ENCODE data around the gene AKR1A1.
"Not testable (repeated sequence)": the region's sequence is repeated elsewhere in the genome, so short reads cannot be mapped to it uniquely, and the experiment has no call there.

The AKR1A1 gene

GRCh38 chr1:45573231-45573804 is 22.7 kb downstream of the AKR1A1 start:
- DNase-seq, result no peak

- DNase-seq, result no peak
Observed at GRCh38 chr1:45574105-45574626, 23.5 kb downstream of the AKR1A1 start.

DNA sequence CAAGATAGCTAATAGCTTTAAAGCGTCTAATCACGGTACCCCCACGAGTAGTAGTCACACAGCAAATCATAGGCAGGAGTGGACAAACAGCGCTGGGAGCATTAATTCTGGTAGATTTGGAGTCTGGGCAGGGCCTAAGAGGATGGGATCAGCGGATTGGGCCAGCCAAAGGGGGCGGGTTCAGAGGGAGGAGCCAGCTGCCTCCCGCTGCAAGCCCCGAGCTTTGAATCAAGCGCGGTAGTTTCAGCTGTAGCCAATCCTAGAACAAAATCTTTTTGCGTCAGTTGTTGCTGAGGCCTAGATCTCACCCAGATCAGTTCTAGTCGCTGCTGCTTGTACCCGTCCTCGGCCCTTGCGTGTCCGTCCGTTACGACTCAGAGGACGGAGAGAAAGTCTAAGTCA is 32.6 kb downstream of the AKR1A1 start:
- peak; percentile 96 for DNase-seq

DNA sequence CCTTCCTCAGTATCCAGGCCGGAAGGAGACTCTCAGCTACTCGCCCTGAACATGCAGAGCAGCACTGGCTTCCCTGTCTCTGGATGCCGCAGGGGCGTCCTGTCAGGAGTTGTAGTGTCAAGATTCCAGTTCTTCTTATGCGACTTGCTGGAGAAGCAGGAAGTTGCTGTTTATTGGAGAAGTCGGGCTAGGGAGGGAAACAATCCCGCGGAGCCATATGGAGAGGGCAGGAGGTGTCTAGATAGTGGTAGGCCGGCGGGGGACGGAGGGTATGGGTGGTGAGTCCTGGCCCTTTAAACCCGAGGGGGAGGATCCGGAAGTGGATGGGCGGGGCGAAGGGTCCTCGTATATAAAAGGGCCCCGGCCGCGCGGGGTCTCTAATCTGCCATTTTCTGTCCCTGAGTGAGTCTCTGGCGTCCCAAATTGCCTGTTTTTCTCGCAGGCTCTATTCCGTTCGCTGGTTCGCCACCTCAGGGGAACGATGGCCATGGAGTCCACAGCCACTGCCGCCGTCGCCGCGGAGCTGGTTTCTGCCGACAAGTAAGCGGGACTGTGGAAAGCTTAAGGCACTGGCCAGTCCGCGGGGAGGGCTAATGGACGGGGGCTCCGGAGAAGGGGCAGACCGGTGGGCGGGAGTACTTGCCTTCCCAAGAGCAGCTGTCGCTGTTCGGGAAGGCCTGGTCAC is 33.2 kb downstream of the AKR1A1 start, which contains the start of gene NASP:
Gene NASP, plus strand, starts transcription at position 376 of the 685 bp plus-strand sequence. Its CDS starts 106 bp downstream, at position 482.
- DNase-seq, result peak; percentile 84

- DNase-seq, result peak; percentile 89
Observed at GRCh38 chr1:45584351-45585109, 33.9 kb downstream of the AKR1A1 start.

DNA sequence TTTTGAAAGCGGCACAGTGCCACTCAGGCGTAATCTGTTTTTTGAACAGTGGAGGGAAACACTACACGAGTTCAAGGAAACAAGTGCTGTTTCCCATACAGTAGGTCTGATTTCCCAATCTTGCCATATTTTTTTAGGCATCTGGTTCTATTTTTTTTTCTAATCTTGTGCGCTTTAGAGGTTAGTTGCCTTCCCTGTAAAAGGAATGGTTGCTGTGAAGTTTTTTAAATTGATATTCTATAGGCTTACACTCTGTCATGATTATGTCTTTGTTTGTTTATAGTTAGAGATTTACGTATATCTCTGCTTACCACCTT is 34.4 kb downstream of the AKR1A1 start:
- no peak for DNase-seq

GRCh38 chr1:45585496-45586075 is 35.0 kb downstream of the AKR1A1 start:
- no peak for DNase-seq

GRCh38 chr1:45586769-45587168 is 36.1 kb downstream of the AKR1A1 start:
- DNase-seq, result no peak

DNA sequence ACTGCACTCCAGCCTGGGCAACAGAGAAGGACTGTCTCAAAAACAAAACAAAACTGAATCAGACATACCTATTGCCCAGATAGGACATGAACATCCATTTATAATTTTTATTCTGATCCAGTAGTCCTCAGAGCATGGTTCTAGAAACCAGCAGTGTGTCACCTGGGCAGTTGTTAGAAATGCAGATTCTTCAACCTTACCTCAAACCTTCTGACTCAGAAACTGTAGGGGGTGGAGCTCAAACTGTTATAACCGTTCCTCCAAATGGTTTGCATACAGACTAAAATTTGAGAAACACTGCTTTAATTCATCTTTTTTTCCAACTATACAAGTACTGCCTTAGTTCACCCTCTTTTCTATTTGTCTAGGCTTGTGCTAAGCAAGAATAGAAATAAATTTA is 39.2 kb downstream of the AKR1A1 start:
- DNase-seq, result no peak

DNA sequence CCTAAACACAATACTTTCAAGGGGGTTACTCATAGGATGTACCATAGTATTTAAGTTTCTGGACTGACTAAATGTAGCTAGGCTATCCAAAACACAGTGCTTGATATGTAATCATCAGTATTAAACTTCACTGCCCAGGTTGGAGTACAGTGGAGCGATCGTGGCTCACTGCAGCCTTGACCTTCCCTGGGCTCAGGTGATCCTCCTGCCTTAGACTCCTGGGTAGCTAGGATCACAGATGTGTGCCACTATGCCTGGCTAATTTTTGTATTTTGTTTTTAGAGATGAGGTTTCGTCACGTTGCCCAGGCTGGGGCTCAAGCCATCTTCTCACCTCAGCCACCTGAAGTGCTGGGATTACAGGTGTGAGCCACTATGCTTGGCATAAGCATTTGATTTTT is 43.8 kb downstream of the AKR1A1 start:
- no peak for DNase-seq

DNA sequence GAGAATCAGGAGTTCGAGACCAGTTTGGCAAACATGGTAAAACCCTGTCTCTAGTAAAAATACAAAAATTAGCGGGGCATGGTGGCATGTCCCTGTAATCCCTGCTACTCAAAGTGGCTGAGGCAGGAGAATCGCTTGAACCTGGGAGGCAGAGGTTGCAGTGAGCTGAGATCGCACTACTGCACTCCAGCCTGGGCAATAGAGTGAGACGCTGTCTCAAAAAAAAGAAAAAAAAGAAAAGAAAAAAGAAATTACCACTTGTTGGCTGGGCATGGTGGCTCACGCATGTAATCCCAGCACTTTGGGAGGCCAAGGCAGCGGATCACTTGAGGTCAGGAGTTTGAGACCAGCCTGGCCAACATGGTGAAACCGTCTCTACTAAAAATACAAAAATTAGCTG is 46.1 kb downstream of the AKR1A1 start:
- DNase-seq, result not testable (repeated sequence)

DNA sequence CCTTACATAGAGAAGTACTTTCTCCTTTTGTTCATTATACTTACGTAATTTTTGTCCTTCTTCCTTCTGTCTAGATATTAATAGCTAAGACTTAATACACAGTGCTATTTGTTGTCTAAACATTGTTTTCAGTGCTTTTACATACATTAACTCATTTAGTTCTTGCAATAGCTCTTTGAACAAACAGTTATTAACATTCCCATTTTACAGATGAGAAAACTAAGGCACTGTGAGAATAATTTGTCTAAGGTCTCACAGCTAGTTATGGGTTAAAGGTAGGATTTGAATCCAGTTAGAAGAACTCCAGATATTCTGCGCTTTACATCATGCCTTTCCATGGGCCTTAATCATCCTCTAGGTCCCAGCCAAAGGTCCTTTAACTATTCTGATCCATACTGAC is 53.6 kb downstream of the AKR1A1 start:
- DNase-seq, result no peak

GRCh38 chr1:45607404-45608074 is 56.9 kb downstream of the AKR1A1 start:
- DNase-seq, result no peak

GRCh38 chr1:45608175-45609156 is 57.8 kb downstream of the AKR1A1 start:
- no peak for DNase-seq

GRCh38 chr1:45610589-45611226 is 60.1 kb downstream of the AKR1A1 start:
- no peak for DNase-seq

GRCh38 chr1:45612941-45613579 is 62.4 kb downstream of the AKR1A1 start:
- no peak for DNase-seq

DNA sequence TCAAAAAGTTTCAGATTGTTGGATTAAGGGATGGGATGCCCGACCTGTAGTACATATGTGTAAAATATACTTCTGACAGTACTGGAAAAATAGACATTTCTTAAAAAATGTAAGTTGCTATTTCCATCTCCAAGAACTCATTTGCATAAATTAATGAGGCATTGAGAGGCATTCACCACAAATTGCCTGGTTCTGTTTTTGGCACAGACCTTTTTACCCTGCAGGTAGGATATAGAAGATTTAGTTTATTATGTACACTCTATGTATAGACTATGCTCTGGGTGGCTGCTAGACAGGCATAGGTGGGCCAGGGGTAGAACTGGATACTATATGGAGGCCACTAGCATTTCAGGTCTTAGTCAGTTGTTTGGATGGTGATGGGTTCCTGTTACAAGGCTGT is 65.3 kb downstream of the AKR1A1 start:
- no peak for DNase-seq

GRCh38 chr1:45617618-45618017 is 67.0 kb downstream of the AKR1A1 start:
- peak; percentile 28 for DNase-seq

DNA sequence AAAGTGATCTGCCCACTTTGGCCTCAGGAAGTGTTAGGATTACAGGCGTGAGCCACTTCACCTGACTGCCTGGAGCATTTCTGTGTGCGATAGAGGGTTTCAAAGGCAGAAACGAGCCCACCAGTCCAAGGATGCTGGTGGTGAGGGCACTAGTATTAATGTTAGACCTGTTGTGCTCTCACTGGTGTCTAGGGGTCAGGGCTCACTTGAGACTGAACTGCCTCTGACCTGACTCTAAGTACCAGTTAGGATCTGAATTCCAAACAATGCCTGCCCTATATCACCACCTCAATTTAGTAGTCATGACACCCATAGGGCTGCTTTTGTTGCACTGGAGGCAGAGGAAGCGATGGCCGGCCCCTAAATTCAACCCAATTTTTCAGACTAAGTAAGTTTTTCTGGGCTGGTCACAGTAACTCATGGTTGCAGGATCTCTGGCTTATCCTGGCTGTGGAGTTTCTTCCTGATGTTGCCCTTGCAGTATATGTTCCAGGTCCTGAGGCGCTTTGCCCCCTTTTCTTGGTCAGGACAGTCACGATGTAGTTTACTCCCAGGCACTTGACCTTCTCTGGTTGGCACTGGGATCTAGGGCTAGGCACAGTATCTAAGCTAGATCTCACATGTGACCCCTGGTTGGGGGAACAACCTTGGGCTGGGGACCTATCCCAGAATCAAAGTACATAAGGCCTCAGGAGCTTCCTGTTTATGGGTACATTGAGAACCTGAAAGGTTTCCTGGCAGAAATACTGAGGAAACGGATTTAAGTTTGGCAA is 68.7 kb downstream of the AKR1A1 start:
- no peak for DNase-seq
